Measurements from ENCODE around the gene EPOP. TPM values are rescaled to one million over a fixed set of nuclear protein-coding genes. Genes with fewer than 3 reads are reported as not detected.

The EPOP gene
- total and polyA plus RNA-seq, 2 of the 13 experiments (the other 11 are each of a cell fraction or from before 2014, with no cell fraction given): 14.7 to 37.8 TPM

GRCh38 chr17:38667099-38667786 is 7.5 kb downstream of the EPOP start (continued):
- 0 out of 2 replicates have a peak, but pooled peaks have one; percentile 56 for TF ChIP-seq SMYD3 (CRISPR knock-in tag; IDR thresholded peaks at IDR 0.05)
- no peak for TF ChIP-seq CEBPZ (IDR thresholded peaks at IDR 0.05; ENCODE audit: low read length)
- TF ChIP-seq, protein P1, sequence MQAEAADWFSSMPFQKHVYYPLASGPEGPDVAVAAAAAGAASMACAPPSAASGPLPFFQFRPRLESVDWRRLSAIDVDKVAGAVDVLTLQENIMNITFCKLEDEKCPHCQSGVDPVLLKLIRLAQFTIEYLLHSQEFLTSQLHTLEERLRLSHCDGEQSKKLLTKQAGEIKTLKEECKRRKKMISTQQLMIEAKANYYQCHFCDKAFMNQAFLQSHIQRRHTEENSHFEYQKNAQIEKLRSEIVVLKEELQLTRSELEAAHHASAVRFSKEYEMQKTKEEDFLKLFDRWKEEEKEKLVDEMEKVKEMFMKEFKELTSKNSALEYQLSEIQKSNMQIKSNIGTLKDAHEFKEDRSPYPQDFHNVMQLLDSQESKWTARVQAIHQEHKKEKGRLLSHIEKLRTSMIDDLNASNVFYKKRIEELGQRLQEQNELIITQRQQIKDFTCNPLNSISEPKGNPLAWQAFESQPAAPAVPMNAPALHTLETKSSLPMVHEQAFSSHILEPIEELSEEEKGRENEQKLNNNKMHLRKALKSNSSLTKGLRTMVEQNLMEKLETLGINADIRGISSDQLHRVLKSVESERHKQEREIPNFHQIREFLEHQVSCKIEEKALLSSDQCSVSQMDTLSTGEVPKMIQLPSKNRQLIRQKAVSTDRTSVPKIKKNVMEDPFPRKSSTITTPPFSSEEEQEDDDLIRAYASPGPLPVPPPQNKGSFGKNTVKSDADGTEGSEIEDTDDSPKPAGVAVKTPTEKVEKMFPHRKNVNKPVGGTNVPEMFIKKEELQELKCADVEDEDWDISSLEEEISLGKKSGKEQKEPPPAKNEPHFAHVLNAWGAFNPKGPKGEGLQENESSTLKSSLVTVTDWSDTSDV (CRISPR knock-in tag; IDR thresholded peaks at IDR 0.05): no peak
- TF ChIP-seq ZFP36L2 (CRISPR knock-in tag; IDR thresholded peaks at IDR 0.05): peak; percentile 72; the same call in 1 of the 2 replicates
- TF ChIP-seq NFAT5 (CRISPR knock-in tag; IDR thresholded peaks at IDR 0.05): no peak
- peak; percentile 59; the same call in 1 of the 2 replicates for TF ChIP-seq ZNF335 (CRISPR knock-in tag; IDR thresholded peaks at IDR 0.05)
- TF ChIP-seq ZNF432 (CRISPR knock-in tag; IDR thresholded peaks at IDR 0.05; ENCODE audit: borderline replicate concordance): no peak
- TF ChIP-seq HHEX (CRISPR knock-in tag; IDR thresholded peaks at IDR 0.05): no peak
- no peak for TF ChIP-seq KMT2B (CRISPR knock-in tag; IDR thresholded peaks at IDR 0.05)
- peak; percentile 97 for TF ChIP-seq HNF4G (IDR thresholded peaks at IDR 0.05; ENCODE audit: borderline replicate concordance, low read depth, low read length)
- TF ChIP-seq HNF4G (CRISPR knock-in tag; IDR thresholded peaks at IDR 0.05; ENCODE audit: borderline replicate concordance, low read depth): peak; percentile 34; the same call in 1 of the 2 replicates
- TF ChIP-seq, protein P2, sequence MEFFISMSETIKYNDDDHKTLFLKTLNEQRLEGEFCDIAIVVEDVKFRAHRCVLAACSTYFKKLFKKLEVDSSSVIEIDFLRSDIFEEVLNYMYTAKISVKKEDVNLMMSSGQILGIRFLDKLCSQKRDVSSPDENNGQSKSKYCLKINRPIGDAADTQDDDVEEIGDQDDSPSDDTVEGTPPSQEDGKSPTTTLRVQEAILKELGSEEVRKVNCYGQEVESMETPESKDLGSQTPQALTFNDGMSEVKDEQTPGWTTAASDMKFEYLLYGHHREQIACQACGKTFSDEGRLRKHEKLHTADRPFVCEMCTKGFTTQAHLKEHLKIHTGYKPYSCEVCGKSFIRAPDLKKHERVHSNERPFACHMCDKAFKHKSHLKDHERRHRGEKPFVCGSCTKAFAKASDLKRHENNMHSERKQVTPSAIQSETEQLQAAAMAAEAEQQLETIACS (CRISPR knock-in tag; IDR thresholded peaks at IDR 0.05): no peak
- no peak for TF ChIP-seq SIN3B (IDR thresholded peaks at IDR 0.05; ENCODE audit: low read length)
- peak; percentile 53; the same call in 1 of the 2 replicates for TF ChIP-seq NR2F2 (IDR thresholded peaks at IDR 0.05; ENCODE audit: borderline replicate concordance, low read depth)
- TF ChIP-seq TEAD3 (CRISPR knock-in tag; optimal IDR thresholded peaks at IDR 0.05; ENCODE audit: borderline replicate concordance): peak; percentile 66
- no peak for TF ChIP-seq MTA1 (CRISPR knock-in tag; IDR thresholded peaks at IDR 0.05; ENCODE audit: borderline replicate concordance)
